CD4-positive, alpha-beta T cell (primary cell): ENCODE measurements around the gene DOHH. TPM values are rescaled to one million over a fixed set of nuclear protein-coding genes. Genes with fewer than 3 reads are reported as not detected.
"Not testable (repeated sequence)": the region's sequence is repeated elsewhere in the genome, so short reads cannot be mapped to it uniquely, and the experiment has no call there.

Experiments
- ATAC-seq: fragments of 200-7000 bp; cut with Tn5 transposase; one replicate; pipeline ENCODE4 v1.10.0; 2022; ENCODE audit warnings: mild to moderate bottlenecking; ENCODE audit not compliant: poor library complexity
- CTCF ChIA-PET: fragments of 350-600 bp; sonication (Branson Sonifier 250); formaldehyde crosslinking; loops from one replicate; lab custom pipeline; 2021; ENCODE audit warnings: antibody characterized with exemption, inconsistent platforms; lab: Charles Lee
- POLR2A ChIA-PET: fragments of 350-600 bp; sonication (Branson Sonifier 250); formaldehyde crosslinking; loops from one replicate; lab custom pipeline; 2021; ENCODE audit warnings: antibody characterized with exemption, inconsistent platforms; lab: Charles Lee
- DNase-seq, 14 experiments: peaks; one replicate each; pipeline ENCODE4 v3.0.0-alpha.2; 2013 to 2020; ENCODE audit warnings: mixed read lengths in 2 of 14
- H3K27ac ChIP-seq, 2 donors: one replicate each; pipeline versions ENCODE4 v1.5.1 to v1.7.0; 2013; ENCODE audit warnings: low read length in 2 of 2, low read depth in 1 of 2, mild to moderate bottlenecking in 1 of 2
- H3K27me3 ChIP-seq, 2 experiments: 1 replicate in 1 of 2; 2 replicates in 1 of 2; pipeline versions ENCODE4 v1.6.1 to v1.7.0; 2013; ENCODE audit warnings: low read length in 2 of 2, control low read depth in 1 of 2, mild to moderate bottlenecking in 1 of 2, moderate library complexity in 1 of 2; ENCODE audit not compliant: insufficient read depth in 2 of 2, control insufficient read depth in 1 of 2
- H3K36me3 ChIP-seq: one replicate; pipeline ENCODE4 v1.6.1; 2013; ENCODE audit warnings: low read length, control low read depth; ENCODE audit not compliant: insufficient read depth
- H3K4me1 ChIP-seq: one replicate; pipeline ENCODE4 v1.6.1; 2013; ENCODE audit warnings: low read length, control low read depth; ENCODE audit not compliant: insufficient read depth
- H3K4me3 ChIP-seq: one replicate; pipeline ENCODE4 v1.5.1; 2013; ENCODE audit warnings: mild to moderate bottlenecking, low read length, moderate library complexity
- H3K9me3 ChIP-seq, 2 experiments: 1 replicate in 1 of 2; 2 replicates in 1 of 2; pipeline versions ENCODE4 v1.6.1 to v1.7.0; 2013; ENCODE audit warnings: low read length in 2 of 2, mild to moderate bottlenecking in 2 of 2, control low read depth in 1 of 2, moderate library complexity in 1 of 2; ENCODE audit not compliant: control insufficient read depth in 1 of 2, insufficient read depth in 1 of 2
- H3K27ac Mint-ChIP-seq: one replicate; pipeline ENCODE4 v1.8.0; 2020; ENCODE audit warnings: mixed read lengths
- H3K27me3 Mint-ChIP-seq: one replicate; pipeline ENCODE4 v1.8.0; 2021; ENCODE audit warnings: mixed read lengths
- H3K36me3 Mint-ChIP-seq: one replicate; pipeline ENCODE4 v1.8.0; 2021; ENCODE audit warnings: low read depth, mixed read lengths
- H3K4me1 Mint-ChIP-seq: one replicate; pipeline ENCODE4 v1.8.0; 2021; ENCODE audit warnings: low read depth, mixed read lengths
- H3K4me3 Mint-ChIP-seq: one replicate; pipeline ENCODE4 v1.8.0; 2020; ENCODE audit warnings: mild to moderate bottlenecking, mixed read lengths
- H3K9me3 Mint-ChIP-seq: one replicate; pipeline ENCODE4 v1.8.0; 2020; ENCODE audit warnings: mixed read lengths
- CTCF ChIP-seq: fragments of 200-600 bp; IDR thresholded peaks from one replicate; pipeline ENCODE4 v1.8.0; 2022; ENCODE audit warnings: antibody characterized with exemption, mild to moderate bottlenecking
- intact Hi-C, 2 experiments: fragments of 100-400 bp; cut with DNase I in 1 of 2; cut with micrococcal nuclease in 1 of 2; formaldehyde crosslinking; loops; one replicate each; pipeline versions ENCODE4 v1.15.1 to v1.9.0; 2023 to 2025; cut with DNase I, micrococcal nuclease
- total RNA-seq, 174 experiments: library from RNA in 2 of 174; stranded (reverse) in 2 of 174; gene quantifications; one replicate each; pipeline ENCODE4 v1.2.3 and lab custom pipeline; 2021 to 2026

Gene DOHH
- total RNA-seq, 2 experiments from 2014 or later = 3.9 to 4.7 TPM

- H3K27me3 ChIP-seq = no peaks in the 10 kb centered on the region
- H3K27me3 Mint-ChIP-seq = no peaks in the 10 kb centered on the region
- ChIA-PET POLR2A (no interaction called here), CTCF (no interaction called here)
- no peak for TF ChIP-seq CTCF
- H3K36me3 Mint-ChIP-seq = peaks cover 21% of the 10 kb centered on the region
- DNase-seq = no peak
- no peak overlapping the region for H3K27ac Mint-ChIP-seq
- ATAC-seq = no peak
- H3K4me1 ChIP-seq = peaks cover 3% of the 10 kb centered on the region
- no peaks in the 10 kb centered on the region for H3K9me3 Mint-ChIP-seq
- H3K36me3 ChIP-seq = peaks cover 56% of the 10 kb centered on the region
- H3K4me3 ChIP-seq = no peak overlapping the region
- H3K27ac ChIP-seq = no peak overlapping the region
- H3K9me3 ChIP-seq = no peaks in the 10 kb centered on the region
- H3K4me1 Mint-ChIP-seq = no peaks in the 10 kb centered on the region
- intact Hi-C loops = no loop called here
- no peak overlapping the region for H3K4me3 Mint-ChIP-seq
These were observed 46.6 kb downstream of the DOHH start for GRCh38 chr19:3453840-3454239.

GRCh38 chr19:3452942-3453214 is 47.6 kb downstream of the DOHH start:
- H3K27me3 Mint-ChIP-seq, H3K9me3 ChIP-seq, H3K4me3 Mint-ChIP-seq, intact Hi-C loops, H3K4me3 ChIP-seq, H3K4me1 ChIP-seq, CTCF ChIA-PET, DNase-seq, POLR2A ChIA-PET, H3K27ac ChIP-seq, H3K27ac Mint-ChIP-seq, H3K4me1 Mint-ChIP-seq, H3K9me3 Mint-ChIP-seq, H3K27me3 ChIP-seq, ATAC-seq: not testable (repeated sequence)
- H3K36me3 ChIP-seq = peaks cover 61% of the 10 kb centered on the region
- H3K36me3 Mint-ChIP-seq = peaks cover 21% of the 10 kb centered on the region

- H3K9me3 Mint-ChIP-seq = no peaks in the 10 kb centered on the region
- no peaks in the 10 kb centered on the region for H3K9me3 ChIP-seq
- no peaks in the 10 kb centered on the region for H3K4me1 ChIP-seq
- no peak for TF ChIP-seq CTCF
- no peak overlapping the region for H3K27ac ChIP-seq
- no peaks in the 10 kb centered on the region for H3K27me3 Mint-ChIP-seq
- intact Hi-C loops = no loop called here
- H3K36me3 ChIP-seq = peaks cover 59% of the 10 kb centered on the region
- no peak overlapping the region for H3K27ac Mint-ChIP-seq
- no peak overlapping the region for H3K4me3 ChIP-seq
- CTCF ChIA-PET = interaction anchor here (0.6 kb wide), 1 partner anchor 181 kb away, joined by 3 read pairs; no protein-coding TSS in a partner anchor
- no peaks in the 10 kb centered on the region for H3K27me3 ChIP-seq
- H3K4me1 Mint-ChIP-seq = no peaks in the 10 kb centered on the region
- peaks cover 21% of the 10 kb centered on the region for H3K36me3 Mint-ChIP-seq
- POLR2A ChIA-PET = no interaction called here
- DNase-seq (no peak), ATAC-seq (no peak)
- no peak overlapping the region for H3K4me3 Mint-ChIP-seq
These were observed 48.1 kb downstream of the DOHH start for GRCh38 chr19:3452171-3452941.

- ChIA-PET POLR2A (no interaction called here), CTCF (interaction anchor here (0.6 kb wide), 1 partner anchor 180 kb away, joined by 3 read pairs; no protein-coding TSS in a partner anchor)
- ATAC-seq (no peak), DNase-seq (no peak)
- H3K27me3 Mint-ChIP-seq = no peaks in the 10 kb centered on the region
- no peak overlapping the region for H3K4me3 ChIP-seq
- H3K9me3 Mint-ChIP-seq = no peaks in the 10 kb centered on the region
- peaks cover 21% of the 10 kb centered on the region for H3K36me3 Mint-ChIP-seq
- TF ChIP-seq CTCF = no peak
- no peak overlapping the region for H3K4me3 Mint-ChIP-seq
- peaks cover 52% of the 10 kb centered on the region for H3K36me3 ChIP-seq
- intact Hi-C loops = no loop called here
- H3K27ac Mint-ChIP-seq = no peak overlapping the region
- H3K9me3 ChIP-seq = no peaks in the 10 kb centered on the region
- no peaks in the 10 kb centered on the region for H3K27me3 ChIP-seq
- H3K4me1 Mint-ChIP-seq = no peaks in the 10 kb centered on the region
- no peak overlapping the region for H3K27ac ChIP-seq
- H3K4me1 ChIP-seq = no peaks in the 10 kb centered on the region
These were observed 49.0 kb downstream of the DOHH start for GRCh38 chr19:3451451-3451866.
